ENCODE measurements around the gene PGAP2.

DNA sequence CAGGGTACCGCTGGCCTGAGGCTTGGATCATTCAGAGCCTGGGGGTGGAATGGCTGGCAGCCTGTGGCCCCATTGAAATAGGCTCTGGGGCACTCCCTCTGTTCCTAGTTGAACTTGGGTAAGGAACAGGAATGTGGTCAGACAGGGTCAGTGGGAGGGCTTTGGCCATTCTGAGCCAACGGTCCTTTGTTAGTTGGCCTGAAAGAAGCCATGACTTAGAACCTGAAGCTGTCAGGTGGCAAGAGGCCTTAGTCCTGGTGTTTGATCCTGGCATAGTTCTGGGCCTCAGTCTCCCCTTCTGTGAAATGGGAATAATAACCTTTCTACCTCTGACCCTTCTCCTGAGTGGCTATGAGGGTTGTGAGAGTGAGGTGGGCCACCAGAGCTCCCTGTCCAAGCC, 8.3 kb downstream of the PGAP2 start:
- TF ChIP-seq RCOR1 (IDR thresholded peaks at IDR 0.05; ENCODE audit: insufficient replicate concordance, low read length) (no peak), POLR2A (IDR thresholded peaks at IDR 0.05; ENCODE audit: low read depth, low read length) (no peak), FOS (IDR thresholded peaks at IDR 0.05; ENCODE audit: low read depth, low read length) (no peak), RAD21 (IDR thresholded peaks at IDR 0.05; ENCODE audit: low read length) (no peak), BHLHE40 (IDR thresholded peaks at IDR 0.05; ENCODE audit: low read depth, low read length) (no peak), RFX5 (IDR thresholded peaks at IDR 0.05; ENCODE audit: low read depth, low read length) (no peak), MAZ (IDR thresholded peaks at IDR 0.05; ENCODE audit: borderline replicate concordance, low read depth, low read length) (no peak), SMC3 (IDR thresholded peaks at IDR 0.05; ENCODE audit: low read depth, low read length) (no peak), MAFK (IDR thresholded peaks at IDR 0.05; ENCODE audit: low read depth, low read length) (no peak), NFE2L2 (IDR thresholded peaks at IDR 0.05; ENCODE audit: low read depth, low read length) (no peak)
- TF ChIP-seq, protein P1, sequence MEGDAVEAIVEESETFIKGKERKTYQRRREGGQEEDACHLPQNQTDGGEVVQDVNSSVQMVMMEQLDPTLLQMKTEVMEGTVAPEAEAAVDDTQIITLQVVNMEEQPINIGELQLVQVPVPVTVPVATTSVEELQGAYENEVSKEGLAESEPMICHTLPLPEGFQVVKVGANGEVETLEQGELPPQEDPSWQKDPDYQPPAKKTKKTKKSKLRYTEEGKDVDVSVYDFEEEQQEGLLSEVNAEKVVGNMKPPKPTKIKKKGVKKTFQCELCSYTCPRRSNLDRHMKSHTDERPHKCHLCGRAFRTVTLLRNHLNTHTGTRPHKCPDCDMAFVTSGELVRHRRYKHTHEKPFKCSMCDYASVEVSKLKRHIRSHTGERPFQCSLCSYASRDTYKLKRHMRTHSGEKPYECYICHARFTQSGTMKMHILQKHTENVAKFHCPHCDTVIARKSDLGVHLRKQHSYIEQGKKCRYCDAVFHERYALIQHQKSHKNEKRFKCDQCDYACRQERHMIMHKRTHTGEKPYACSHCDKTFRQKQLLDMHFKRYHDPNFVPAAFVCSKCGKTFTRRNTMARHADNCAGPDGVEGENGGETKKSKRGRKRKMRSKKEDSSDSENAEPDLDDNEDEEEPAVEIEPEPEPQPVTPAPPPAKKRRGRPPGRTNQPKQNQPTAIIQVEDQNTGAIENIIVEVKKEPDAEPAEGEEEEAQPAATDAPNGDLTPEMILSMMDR (conservative IDR thresholded peaks at IDR 0.05; ENCODE audit: low read depth, low read length) = no peak
- TF ChIP-seq, protein P2, sequence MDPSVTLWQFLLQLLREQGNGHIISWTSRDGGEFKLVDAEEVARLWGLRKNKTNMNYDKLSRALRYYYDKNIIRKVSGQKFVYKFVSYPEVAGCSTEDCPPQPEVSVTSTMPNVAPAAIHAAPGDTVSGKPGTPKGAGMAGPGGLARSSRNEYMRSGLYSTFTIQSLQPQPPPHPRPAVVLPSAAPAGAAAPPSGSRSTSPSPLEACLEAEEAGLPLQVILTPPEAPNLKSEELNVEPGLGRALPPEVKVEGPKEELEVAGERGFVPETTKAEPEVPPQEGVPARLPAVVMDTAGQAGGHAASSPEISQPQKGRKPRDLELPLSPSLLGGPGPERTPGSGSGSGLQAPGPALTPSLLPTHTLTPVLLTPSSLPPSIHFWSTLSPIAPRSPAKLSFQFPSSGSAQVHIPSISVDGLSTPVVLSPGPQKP (IDR thresholded peaks at IDR 0.05; ENCODE audit: borderline replicate concordance, low read depth, low read length) = no peak
- TF ChIP-seq, protein P3, sequence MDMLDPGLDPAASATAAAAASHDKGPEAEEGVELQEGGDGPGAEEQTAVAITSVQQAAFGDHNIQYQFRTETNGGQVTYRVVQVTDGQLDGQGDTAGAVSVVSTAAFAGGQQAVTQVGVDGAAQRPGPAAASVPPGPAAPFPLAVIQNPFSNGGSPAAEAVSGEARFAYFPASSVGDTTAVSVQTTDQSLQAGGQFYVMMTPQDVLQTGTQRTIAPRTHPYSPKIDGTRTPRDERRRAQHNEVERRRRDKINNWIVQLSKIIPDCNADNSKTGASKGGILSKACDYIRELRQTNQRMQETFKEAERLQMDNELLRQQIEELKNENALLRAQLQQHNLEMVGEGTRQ (IDR thresholded peaks at IDR 0.05; ENCODE audit: low read depth, low read length) = no peak
